Measurements from ENCODE around the gene AFDN.

Gene AFDN

DNA sequence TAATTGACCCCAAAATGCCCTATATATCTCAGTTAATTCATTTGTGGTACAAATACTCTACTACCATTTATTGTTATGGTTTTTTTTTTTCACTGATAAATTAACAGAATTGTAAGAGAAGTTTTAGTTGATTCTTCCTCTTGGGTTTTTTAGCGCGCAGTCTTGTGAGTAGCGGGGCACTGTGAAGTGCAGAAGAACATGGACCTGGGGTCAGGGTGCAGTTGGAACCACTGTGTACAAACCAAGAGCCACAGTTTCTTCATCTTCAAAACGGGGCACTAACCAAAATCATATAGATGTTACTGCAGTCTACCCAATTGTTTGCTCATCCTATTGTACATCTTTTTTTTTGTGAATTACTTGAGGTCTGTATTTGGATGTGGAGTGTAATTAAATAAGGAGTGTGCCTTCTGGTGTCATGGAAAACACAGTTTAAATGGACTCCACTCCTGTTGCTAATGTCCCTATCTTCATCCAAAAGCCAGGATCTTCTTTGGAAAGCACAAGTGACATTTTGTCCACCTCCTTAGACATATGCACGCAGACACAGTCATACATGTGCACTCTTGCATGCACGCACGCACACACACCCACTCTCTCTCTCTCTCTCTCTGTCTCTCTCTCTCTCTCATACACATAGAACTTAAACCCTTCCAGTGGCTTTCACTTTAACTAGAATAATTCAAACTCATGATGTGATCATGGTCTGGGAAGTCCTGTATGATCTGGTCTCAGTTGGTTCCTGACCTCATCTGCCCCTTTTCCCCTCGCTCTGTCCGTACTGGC lies 51.5 kb downstream of the AFDN start:
- DNase-seq = no peak

DNA sequence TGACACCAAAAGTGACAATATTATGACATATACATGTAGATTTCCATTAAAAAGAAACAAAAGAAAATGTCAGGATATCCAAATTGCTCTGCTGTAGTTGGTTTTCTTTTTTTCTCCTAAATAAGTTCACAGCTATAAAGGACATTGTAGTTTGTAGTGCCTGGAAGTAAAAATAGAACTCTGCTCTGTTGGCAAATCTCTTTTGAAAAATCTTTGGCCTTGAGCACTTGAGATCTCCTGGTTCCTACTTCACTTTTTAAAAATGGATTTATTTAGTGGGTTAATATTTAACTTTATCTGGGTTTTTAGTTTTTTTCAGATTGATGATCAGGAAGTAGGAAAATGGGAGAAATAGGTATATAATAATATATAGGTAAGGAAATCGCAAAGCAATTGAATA lies 52.9 kb downstream of the AFDN start:
- DNase-seq = no peak

GRCh38 chr6:167881327-167881726 lies 54.6 kb downstream of the AFDN start:
- DNase-seq = no peak

- no peak for DNase-seq
Observed at GRCh38 chr6:167882244-167882643, 55.5 kb downstream of the AFDN start.

- no peak for DNase-seq
Observed at GRCh38 chr6:167888098-167888497, 61.4 kb downstream of the AFDN start.

GRCh38 chr6:167892835-167893815 lies 66.4 kb downstream of the AFDN start:
- DNase-seq = no peak

- DNase-seq = no peak
Observed at GRCh38 chr6:167894965-167895364, 68.3 kb downstream of the AFDN start.

GRCh38 chr6:167896648-167897047 lies 69.9 kb downstream of the AFDN start:
- DNase-seq = no peak

- no peak for DNase-seq
Observed at GRCh38 chr6:167898673-167899311, 72.1 kb downstream of the AFDN start.

GRCh38 chr6:167904791-167905190 lies 78.1 kb downstream of the AFDN start:
- DNase-seq = no peak

DNA sequence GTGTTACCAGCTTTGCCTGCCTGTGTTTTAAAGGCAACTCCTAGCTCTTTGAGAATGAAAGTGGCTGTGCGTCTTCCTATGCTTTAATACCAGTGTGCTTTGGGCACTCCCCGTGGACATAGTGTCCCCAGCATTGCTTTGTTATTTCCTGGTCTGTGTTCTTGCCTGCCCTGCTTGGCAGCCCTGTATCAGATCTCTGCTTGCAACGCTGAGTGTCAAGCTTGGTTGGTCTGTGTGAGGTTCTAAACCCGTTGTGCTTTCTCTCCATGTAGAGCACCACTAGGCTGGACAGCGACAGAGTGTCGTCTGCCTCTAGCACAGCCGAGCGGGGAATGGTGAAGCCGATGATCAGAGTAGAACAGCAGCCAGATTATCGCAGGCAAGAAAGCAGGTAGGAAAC lies 80.2 kb downstream of the AFDN start:
- DNase-seq = no peak

DNA sequence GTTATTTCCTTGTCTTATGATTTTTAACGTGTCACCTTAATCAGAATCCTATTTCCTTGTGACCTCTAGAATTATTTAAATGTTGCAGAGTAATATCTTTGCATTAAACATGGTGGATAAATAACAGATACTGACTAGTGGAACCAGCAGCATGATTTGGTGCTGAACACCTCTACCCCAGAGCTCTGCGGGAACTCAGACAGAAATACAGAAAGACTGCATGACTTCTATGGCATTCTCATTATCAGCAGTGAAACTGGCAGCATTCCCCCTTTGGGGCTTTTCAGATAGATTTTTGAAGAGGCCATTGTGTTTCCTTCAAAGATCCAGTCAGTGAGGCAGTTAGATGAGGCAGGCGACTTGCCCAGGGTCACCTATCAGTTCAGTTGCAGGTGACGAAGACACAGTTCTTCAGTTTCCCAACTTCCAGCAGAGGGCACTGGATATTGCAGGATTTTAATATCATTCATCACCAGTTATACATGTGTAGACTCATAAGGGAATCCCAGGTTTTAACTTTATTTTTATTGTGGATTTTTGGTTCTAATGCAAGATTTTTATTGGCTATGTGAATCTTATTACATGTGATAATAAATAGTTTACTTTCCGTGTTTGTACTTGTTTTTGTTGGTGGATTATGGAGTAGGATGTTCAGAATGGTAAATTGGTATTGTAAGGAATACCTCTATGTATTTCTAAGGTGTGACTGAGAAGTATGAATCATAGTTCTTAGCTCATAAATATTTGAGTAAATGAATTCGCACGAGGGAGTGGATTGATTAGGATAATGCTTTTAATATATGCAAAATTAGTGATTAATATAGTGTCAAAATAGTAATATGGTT lies 81.3 kb downstream of the AFDN start:
- DNase-seq = no peak

DNA sequence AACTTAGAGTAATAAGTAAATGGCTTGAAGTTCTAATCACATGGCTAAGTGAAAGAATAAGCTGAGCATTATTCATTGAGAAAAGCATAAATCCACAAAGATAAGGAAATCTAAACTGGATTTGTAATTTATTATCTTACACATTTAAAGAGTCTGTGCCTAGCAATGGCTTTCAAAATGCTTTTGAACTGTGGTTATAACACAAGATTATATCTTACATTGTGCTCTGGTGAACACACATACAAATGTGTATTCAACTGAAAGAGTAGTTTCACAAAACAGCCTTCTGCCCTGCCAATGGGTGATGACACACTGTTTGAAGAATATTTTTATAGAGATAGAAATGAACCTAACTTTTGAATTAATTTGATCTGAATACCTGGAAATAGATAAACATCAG lies 83.3 kb downstream of the AFDN start:
- DNase-seq = no peak

- DNase-seq = no peak
Observed at GRCh38 chr6:167910652-167911051, 83.9 kb downstream of the AFDN start.

- DNase-seq = no peak
Observed at GRCh38 chr6:167912494-167912893, 85.8 kb downstream of the AFDN start.

GRCh38 chr6:167913699-167914098 lies 87.0 kb downstream of the AFDN start:
- DNase-seq = no peak

DNA sequence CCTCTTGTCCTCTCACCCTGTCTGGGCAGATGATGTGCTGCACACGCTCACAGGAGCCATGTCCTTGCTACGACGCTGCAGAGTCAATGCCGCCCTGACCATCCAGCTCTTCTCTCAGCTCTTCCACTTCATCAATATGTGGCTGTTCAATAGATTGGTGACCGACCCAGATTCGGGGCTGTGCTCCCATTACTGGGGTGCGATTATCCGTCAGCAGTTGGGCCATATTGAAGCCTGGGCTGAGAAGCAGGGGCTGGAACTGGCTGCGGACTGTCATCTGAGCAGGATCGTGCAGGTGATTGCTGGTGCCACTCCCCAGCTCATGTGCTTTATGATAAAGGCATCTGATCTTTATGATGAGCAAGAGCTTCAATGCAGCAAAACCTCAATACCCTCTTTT lies 88.4 kb downstream of the AFDN start:
- DNase-seq = no peak

GRCh38 chr6:167917551-167918154 lies 90.9 kb downstream of the AFDN start:
- no peak for DNase-seq

DNA sequence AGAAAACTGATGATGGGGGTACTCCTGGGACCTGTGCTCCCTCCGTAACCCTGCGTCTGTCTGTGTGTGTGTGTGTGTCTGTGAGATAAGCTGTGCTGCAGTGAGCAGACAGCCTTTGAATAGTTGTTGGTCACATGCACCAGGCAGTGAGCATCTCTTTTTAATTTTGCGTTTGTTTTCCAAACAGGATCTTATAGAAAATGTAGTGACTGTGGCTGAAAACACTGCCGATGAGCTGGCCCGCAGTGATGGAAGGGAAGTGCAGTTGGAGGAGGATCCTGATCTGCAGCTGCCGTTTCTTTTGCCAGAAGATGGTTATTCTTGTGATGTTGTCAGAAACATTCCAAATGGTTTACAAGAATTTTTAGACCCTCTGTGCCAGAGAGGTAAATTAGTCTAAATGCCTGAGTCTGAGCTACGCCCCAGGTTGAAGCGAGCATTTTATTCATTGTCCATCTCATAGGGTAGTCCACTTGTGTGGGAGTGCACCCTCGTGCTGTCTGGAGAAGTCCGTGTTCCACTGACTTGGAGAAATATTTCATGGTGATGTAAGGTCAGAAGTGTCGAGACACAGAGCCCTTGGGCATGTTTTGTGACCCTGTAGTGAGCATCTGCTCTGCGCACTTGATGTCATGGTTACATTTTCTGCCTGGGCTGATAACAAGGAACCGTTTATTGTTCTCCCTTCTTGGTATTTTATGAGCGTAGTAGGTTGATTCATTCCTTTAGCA lies 92.0 kb downstream of the AFDN start:
- no peak for DNase-seq

- no peak for DNase-seq
Observed at GRCh38 chr6:167919349-167919748, 92.6 kb downstream of the AFDN start.

- no peak for DNase-seq
Observed at GRCh38 chr6:167920165-167920564, 93.5 kb downstream of the AFDN start.

All from stimulated activated CD4-positive, alpha-beta T cell treated with anti-CD3 and anti-CD28 coated beads, Interleukin-2, amount 100 ng/mL, for 24 hours (primary cell).